ENCODE data around the gene RABEPK. TPM values are rescaled to one million over a fixed set of nuclear protein-coding genes. Genes with fewer than 3 reads are reported as not detected.
"Not testable (repeated sequence)": the region's sequence is repeated elsewhere in the genome, so short reads cannot be mapped to it uniquely, and the experiment has no call there.

Gene RABEPK
- total RNA-seq, 1 experiment from 2014 or later = 29.7 TPM

GRCh38 chr9:125235804-125236519, 35.6 kb downstream of the RABEPK start:
- peak overlapping the region; percentile 92; the same call in 1 of the 2 replicates for H3K4me3 ChIP-seq
- no peaks in the 10 kb centered on the region for H3K9me2 ChIP-seq (ENCODE audit: insufficient read depth)
- peaks cover 36% of the 10 kb centered on the region for H3K4me1 ChIP-seq (replicated peaks; ENCODE audit: insufficient read depth)
- H3K79me2 ChIP-seq (ENCODE audit: low read depth) = peaks cover 58% of the 10 kb centered on the region
- intact Hi-C loops (cut with micrococcal nuclease; ENCODE audit: unreplicated experiment) = no loop called here
- peaks cover 76% of the 10 kb centered on the region for H3F3A ChIP-seq (ENCODE audit: insufficient read depth, low read depth)
- TF ChIP-seq CTCF (conservative IDR thresholded peaks at IDR 0.05) (no peak), EZH2 (IDR thresholded peaks at IDR 0.05; ENCODE audit: low read depth) (no peak)
- peak overlapping the region; percentile 95 for H3K4me2 ChIP-seq
- no peaks in the 10 kb centered on the region for H3K27me3 ChIP-seq (ENCODE audit: insufficient read depth, low read depth)
- no TSS peak for BruUV-seq (replicated peaks)
- peak overlapping the region; percentile 7 for H3K27ac ChIP-seq
- H4K20me1 ChIP-seq (ENCODE audit: insufficient read depth) = peaks cover 64% of the 10 kb centered on the region
- H3K9me3 ChIP-seq (ENCODE audit: insufficient read depth, low read depth) = no peaks in the 10 kb centered on the region
- H2AFZ ChIP-seq = no peak overlapping the region
- ChIA-PET POLR2A (ENCODE audit: unreplicated experiment) (no interaction called here), CTCF (no interaction called here)
- no peak for DNase-seq
- peaks cover 53% of the 10 kb centered on the region for H3K36me3 ChIP-seq (ENCODE audit: low read depth)

GRCh38 chr9:125236520-125237159, 36.3 kb downstream of the RABEPK start:
- H3K9me3 ChIP-seq (ENCODE audit: insufficient read depth, low read depth); H3K9me2 ChIP-seq (ENCODE audit: insufficient read depth); BruUV-seq (replicated peaks); DNase-seq; intact Hi-C loops (cut with micrococcal nuclease; ENCODE audit: unreplicated experiment); H2AFZ ChIP-seq; H3K27me3 ChIP-seq (ENCODE audit: insufficient read depth, low read depth): not testable (repeated sequence)
- Histone ChIP-seq H4K20me1 (ENCODE audit: insufficient read depth) (peaks cover 64% of the 10 kb centered on the region), H3K27ac (peak overlapping the region; percentile 7), H3K79me2 (ENCODE audit: low read depth) (peaks cover 60% of the 10 kb centered on the region), H3F3A (ENCODE audit: insufficient read depth, low read depth) (peaks cover 76% of the 10 kb centered on the region), H3K4me3 (peak overlapping the region; percentile 92; the same call in 1 of the 2 replicates), H3K4me2 (peak overlapping the region; percentile 95), H3K36me3 (ENCODE audit: low read depth) (peaks cover 53% of the 10 kb centered on the region), H3K4me1 (replicated peaks; ENCODE audit: insufficient read depth) (peaks cover 36% of the 10 kb centered on the region)
- ChIA-PET CTCF (interaction anchor here (0.7 kb wide), 1 partner anchor 92 kb away, joined by 3 read pairs; no protein-coding TSS in a partner anchor), POLR2A (ENCODE audit: unreplicated experiment) (interaction anchor here (0.6 kb wide), 1 partner anchor 33 kb away, joined by 11 read pairs; no protein-coding TSS in a partner anchor)

GRCh38 chr9:125238127-125238914, 38.0 kb downstream of the RABEPK start:
- Histone ChIP-seq H3K36me3 (ENCODE audit: low read depth) (peaks cover 53% of the 10 kb centered on the region), H3K4me2 (peak overlapping the region; percentile 95), H3K79me2 (ENCODE audit: low read depth) (peaks cover 70% of the 10 kb centered on the region), H3K9me3 (ENCODE audit: insufficient read depth, low read depth) (no peaks in the 10 kb centered on the region), H2AFZ (no peak overlapping the region), H3K4me1 (replicated peaks; ENCODE audit: insufficient read depth) (peaks cover 46% of the 10 kb centered on the region), H3K27me3 (ENCODE audit: insufficient read depth, low read depth) (no peaks in the 10 kb centered on the region), H3F3A (ENCODE audit: insufficient read depth, low read depth) (peaks cover 76% of the 10 kb centered on the region), H3K27ac (peak overlapping the region; percentile 88), H4K20me1 (ENCODE audit: insufficient read depth) (peaks cover 64% of the 10 kb centered on the region), H3K4me3 (peak overlapping the region; percentile 92; the same call in 1 of the 2 replicates), H3K9me2 (ENCODE audit: insufficient read depth) (no peaks in the 10 kb centered on the region)
- intact Hi-C loops (cut with micrococcal nuclease; ENCODE audit: unreplicated experiment) = no loop called here
- ChIA-PET CTCF (interaction anchor here (0.6 kb wide), 1 partner anchor 366 kb away, joined by 3 read pairs; no protein-coding TSS in a partner anchor), POLR2A (ENCODE audit: unreplicated experiment) (interaction anchor here (1.0 kb wide), 1 partner anchor 1160 kb away, joined by 4 read pairs; no protein-coding TSS in a partner anchor)
- DNase-seq = no peak
- no peak for TF ChIP-seq CTCF (conservative IDR thresholded peaks at IDR 0.05)
- TF ChIP-seq EZH2 (IDR thresholded peaks at IDR 0.05; ENCODE audit: low read depth) = no peak
- no TSS peak for BruUV-seq (replicated peaks)

All from PC-9 (cell line).